PFSK-1 (cell line): ENCODE data around the gene SLCO3A1.

Source experiments
- FOXP2 ChIP-seq: optimal IDR thresholded peaks from 2 replicates; pipeline ENCODE3; 2011; ENCODE audit warnings: borderline replicate concordance, control low read depth, inconsistent platforms; ENCODE audit not compliant: insufficient read depth; ENCODE audit errors: extremely low read length, extremely low read depth
- POLR2AphosphoS5 ChIP-seq: IDR thresholded peaks from 2 replicates; pipeline ENCODE4 v1.6.1; 2012; ENCODE audit warnings: low read depth, mild to moderate bottlenecking, control low read depth, low read length, moderate library complexity
- SIN3A ChIP-seq: IDR thresholded peaks from 2 replicates; pipeline ENCODE4 v1.6.1; 2012; ENCODE audit warnings: mild to moderate bottlenecking, low read length, moderate library complexity, borderline replicate concordance; ENCODE audit not compliant: insufficient read depth
- TAF1 ChIP-seq: IDR thresholded peaks from 2 replicates; pipeline ENCODE4 v1.6.1; 2012; ENCODE audit warnings: low read length, control low read depth, borderline replicate concordance; ENCODE audit not compliant: insufficient read depth
- TF ChIP-seq, protein P1 (sequence below), 2 experiments: IDR thresholded peaks; 2 replicates each; pipeline versions ENCODE4 v1.6.1 to v1.8.0; 2011 to 2012; ENCODE audit warnings: low read depth in 2 of 2, low read length in 2 of 2, control low read depth in 1 of 2, inconsistent platforms in 1 of 2, mild to moderate bottlenecking in 1 of 2, moderate library complexity in 1 of 2; ENCODE audit not compliant: insufficient read depth in 1 of 2

The SLCO3A1 gene

DNA sequence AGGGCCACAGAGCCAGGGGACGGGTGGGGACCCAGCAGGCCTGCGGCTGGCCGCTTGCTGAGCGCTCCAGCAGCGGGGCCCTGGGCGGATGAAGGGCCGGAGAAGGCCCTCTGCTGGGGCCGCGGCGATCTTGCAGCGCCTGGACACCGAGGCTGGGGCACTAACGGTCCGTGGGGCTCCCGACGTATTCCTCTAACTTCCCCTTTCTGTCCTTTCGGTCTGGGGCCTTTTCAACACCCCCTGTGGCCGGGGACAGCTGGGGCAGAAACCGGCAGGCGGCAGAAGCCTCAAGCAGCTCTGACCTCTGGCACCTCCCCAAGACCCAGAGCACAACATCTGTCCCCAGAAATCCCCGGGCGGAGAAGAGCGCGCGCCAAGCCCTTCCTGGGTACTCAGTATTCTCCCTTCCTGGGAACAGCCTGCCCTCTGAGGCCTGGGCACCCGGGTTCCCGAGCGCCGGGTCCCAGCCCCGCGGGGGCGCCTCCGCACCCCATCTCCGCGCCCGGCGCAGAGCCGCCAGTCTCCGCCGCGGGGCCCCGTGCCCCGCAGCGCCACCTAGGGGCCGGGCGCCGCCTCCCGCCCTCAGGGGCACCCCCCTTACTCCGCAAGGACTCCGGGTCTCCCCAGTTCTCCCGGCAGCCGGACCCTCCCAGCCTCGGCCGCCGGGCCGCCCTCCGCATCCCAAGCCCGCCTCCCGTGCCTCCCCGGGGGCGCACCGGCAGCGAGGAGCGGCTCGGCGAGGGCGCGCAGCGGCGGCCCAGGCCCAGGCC is 582 bp upstream of the SLCO3A1 start:
- TF ChIP-seq SIN3A (no peak), TAF1 (no peak), FOXP2 (no peak), POLR2AphosphoS5 (no peak)
- TF ChIP-seq, protein P1, sequence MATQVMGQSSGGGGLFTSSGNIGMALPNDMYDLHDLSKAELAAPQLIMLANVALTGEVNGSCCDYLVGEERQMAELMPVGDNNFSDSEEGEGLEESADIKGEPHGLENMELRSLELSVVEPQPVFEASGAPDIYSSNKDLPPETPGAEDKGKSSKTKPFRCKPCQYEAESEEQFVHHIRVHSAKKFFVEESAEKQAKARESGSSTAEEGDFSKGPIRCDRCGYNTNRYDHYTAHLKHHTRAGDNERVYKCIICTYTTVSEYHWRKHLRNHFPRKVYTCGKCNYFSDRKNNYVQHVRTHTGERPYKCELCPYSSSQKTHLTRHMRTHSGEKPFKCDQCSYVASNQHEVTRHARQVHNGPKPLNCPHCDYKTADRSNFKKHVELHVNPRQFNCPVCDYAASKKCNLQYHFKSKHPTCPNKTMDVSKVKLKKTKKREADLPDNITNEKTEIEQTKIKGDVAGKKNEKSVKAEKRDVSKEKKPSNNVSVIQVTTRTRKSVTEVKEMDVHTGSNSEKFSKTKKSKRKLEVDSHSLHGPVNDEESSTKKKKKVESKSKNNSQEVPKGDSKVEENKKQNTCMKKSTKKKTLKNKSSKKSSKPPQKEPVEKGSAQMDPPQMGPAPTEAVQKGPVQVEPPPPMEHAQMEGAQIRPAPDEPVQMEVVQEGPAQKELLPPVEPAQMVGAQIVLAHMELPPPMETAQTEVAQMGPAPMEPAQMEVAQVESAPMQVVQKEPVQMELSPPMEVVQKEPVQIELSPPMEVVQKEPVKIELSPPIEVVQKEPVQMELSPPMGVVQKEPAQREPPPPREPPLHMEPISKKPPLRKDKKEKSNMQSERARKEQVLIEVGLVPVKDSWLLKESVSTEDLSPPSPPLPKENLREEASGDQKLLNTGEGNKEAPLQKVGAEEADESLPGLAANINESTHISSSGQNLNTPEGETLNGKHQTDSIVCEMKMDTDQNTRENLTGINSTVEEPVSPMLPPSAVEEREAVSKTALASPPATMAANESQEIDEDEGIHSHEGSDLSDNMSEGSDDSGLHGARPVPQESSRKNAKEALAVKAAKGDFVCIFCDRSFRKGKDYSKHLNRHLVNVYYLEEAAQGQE (IDR thresholded peaks at IDR 0.05; ENCODE audit: insufficient read depth in 1 of 2, low read depth in 2 of 2, low read length in 2 of 2): no peak

DNA sequence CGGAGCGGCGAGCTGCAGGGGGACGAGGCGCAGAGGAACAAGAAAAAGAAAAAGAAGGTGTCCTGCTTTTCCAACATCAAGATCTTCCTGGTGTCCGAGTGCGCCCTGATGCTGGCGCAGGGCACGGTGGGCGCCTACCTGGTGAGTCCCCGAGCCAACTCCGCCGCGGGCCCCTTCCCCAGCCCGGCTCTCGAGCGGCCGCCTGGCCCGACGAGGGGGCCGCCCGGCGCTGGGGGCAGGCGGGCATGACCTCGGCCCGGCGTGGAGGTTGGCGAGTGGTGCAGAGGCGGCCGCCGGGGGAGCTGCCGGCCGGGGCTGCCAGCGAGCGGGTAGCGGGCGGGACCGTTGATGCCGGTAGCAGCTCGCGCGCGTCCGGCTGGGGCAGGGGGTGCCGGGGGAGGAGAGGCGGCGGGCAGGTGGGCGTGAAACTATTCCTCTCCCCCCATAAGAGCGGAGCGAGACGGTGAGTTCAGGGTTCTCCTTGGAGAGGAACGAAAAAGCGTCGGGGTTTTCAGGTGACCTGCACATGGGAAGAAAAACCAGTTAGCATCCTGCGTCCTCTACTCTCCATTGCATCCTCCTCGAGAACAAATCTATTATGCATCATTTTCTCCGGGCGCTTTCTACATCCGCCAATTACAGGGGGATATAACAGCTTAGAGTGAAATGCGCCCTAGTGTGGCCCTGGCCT is 585 bp downstream of the SLCO3A1 start:
- TF ChIP-seq SIN3A: no peak
- TF ChIP-seq, protein P1 (IDR thresholded peaks at IDR 0.05; ENCODE audit: insufficient read depth in 1 of 2, low read depth in 2 of 2, low read length in 2 of 2): no peak
- TF ChIP-seq TAF1: no peak

DNA sequence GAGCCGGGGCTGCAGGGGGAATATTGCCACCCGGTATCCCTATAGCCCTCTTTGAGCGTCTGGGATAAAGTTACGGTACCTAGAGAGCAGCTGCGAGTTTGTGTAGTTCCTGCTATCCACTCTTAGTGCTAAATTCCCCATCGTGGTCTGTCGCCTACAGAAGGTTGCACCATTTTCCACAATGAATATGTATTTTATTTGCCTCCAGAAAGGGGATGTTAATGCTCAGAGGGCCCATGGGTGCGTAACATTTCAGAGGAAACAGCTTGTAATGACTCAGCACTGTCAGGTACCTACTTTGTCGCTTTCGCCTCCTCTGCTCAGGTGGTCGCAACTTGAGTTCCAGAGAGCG is 1.1 kb downstream of the SLCO3A1 start:
- no peak for TF ChIP-seq FOXP2
- TF ChIP-seq, protein P1 (IDR thresholded peaks at IDR 0.05; ENCODE audit: insufficient read depth in 1 of 2, low read depth in 2 of 2, low read length in 2 of 2): no peak
- TF ChIP-seq POLR2AphosphoS5: no peak
- no peak for TF ChIP-seq SIN3A
- no peak for TF ChIP-seq TAF1

DNA sequence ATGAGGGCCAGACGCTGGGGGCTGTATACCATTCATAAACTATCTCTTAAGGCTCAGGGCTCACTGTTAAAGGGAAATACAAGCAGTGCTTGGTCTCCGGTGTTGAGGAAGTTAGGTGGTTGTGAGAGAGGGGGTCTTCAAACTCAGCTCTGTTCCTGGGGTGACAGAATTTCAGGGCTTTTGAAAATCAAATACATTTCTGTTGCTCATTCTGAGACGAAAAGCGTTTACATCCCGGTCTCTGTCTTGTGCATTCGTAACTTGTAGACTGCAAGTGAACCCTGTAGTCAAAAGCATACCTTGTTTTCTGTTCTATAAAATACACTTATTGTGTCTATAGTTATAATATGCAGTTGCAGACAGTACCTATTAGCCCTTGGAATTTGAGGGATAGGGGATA is 1.7 kb downstream of the SLCO3A1 start:
- TF ChIP-seq TAF1 (no peak), SIN3A (no peak), FOXP2 (no peak), POLR2AphosphoS5 (no peak)
- TF ChIP-seq, protein P1 (IDR thresholded peaks at IDR 0.05; ENCODE audit: insufficient read depth in 1 of 2, low read depth in 2 of 2, low read length in 2 of 2): no peak
